Measurements from ENCODE around the gene SMIM41.

The SMIM41 gene

DNA sequence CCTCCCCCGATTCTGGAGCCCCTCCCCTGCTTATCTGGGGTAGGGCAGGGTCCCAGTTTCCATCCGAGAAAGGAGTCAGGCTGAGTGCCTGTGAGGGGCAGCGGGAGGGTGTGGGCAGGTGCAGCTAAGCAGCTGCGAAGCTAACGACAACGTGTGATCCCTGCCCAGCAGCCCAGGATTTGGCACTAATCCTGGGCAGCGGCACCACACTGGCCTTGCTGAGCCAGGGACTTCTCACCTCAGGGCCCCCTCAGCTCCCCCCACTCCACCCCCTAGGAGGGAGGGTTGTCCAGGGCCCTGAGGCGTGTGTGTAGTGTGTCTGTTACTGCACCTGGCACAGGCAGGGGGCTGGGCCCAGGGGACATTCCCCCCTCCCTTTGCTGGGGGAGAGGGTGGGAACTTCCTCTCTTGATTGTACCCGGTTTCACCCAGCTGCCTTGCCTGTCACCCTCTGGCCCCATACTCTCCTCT lies 1.8 kb downstream of the SMIM41 start:
- H3K4me1 Mint-ChIP-seq (ENCODE audit: low read depth) = peaks cover 26% of the 10 kb centered on the region
- H3K27ac Mint-ChIP-seq = no peak overlapping the region
- intact Hi-C loops (cut with micrococcal nuclease) = loop anchor here (5.0 kb wide), 1 partner anchor 41 kb away; no protein-coding TSS in a partner anchor
- peaks cover 31% of the 10 kb centered on the region for H3K36me3 Mint-ChIP-seq (ENCODE audit: low read depth)
- peaks cover 14% of the 10 kb centered on the region for H3K27me3 Mint-ChIP-seq
- H3K9me3 Mint-ChIP-seq = no peaks in the 10 kb centered on the region
- H3K4me3 Mint-ChIP-seq = no peak overlapping the region

DNA sequence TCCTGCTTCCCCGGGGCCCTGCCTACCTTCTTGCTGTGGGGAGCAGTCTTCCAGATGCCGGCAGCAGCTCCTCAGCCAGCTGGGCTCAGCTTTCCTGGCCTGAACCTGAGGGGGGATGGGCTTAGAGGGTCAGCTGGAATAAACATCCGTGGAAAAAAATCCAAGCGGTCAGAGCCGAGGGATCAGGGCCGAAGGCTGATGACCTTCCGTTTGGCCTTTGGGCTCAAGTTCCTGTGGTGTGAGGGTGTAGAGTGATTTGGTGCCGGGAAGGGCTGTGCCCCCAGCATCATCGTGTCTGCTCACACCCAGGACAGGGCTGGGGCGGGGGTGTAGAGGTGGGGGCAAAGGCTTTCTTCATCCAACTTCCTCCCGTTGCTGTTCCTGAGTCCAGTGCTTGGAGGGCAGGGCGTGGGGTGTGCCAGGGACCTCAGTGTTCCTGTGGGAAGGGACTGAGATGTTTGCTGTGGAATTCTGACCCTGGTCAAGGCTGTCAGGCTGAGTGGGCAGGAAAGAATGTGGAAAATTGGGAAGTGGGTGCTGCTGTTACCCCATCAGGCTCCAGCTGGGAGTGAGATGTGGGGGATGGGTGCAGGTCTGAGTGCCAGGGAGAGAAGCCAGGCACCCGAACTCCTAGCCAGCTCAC lies 2.6 kb downstream of the SMIM41 start:
- Mint-ChIP-seq H3K9me3 (no peaks in the 10 kb centered on the region), H3K36me3 (ENCODE audit: low read depth) (peaks cover 22% of the 10 kb centered on the region), H3K27me3 (peaks cover 21% of the 10 kb centered on the region), H3K4me3 (no peak overlapping the region), H3K27ac (no peak overlapping the region), H3K4me1 (ENCODE audit: low read depth) (peaks cover 26% of the 10 kb centered on the region)
- intact Hi-C loops (cut with micrococcal nuclease) = loop anchor here (5.0 kb wide), 1 partner anchor 40 kb away; no protein-coding TSS in a partner anchor

DNA sequence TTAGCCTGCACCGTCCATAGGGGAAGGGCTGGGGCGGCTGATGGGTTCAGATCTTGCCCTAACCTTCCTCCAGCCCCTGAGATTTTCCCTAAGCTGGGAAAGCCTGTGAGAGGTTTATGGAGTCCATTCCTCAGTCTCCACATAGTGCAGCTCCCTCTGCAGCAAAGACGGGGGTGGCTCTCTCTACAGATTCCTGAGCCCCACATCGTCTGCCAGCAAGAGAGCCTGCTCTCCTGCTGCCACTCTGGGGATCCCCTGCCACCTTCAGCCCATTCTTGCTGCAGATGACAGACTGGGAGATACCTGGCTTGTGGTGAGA lies 3.1 kb downstream of the SMIM41 start:
- intact Hi-C loops (cut with micrococcal nuclease) = loop anchor here (5.0 kb wide), 1 partner anchor 40 kb away; no protein-coding TSS in a partner anchor
- Mint-ChIP-seq H3K4me3 (no peak overlapping the region), H3K9me3 (no peaks in the 10 kb centered on the region), H3K36me3 (ENCODE audit: low read depth) (peaks cover 17% of the 10 kb centered on the region), H3K27me3 (peaks cover 25% of the 10 kb centered on the region), H3K4me1 (ENCODE audit: low read depth) (peaks cover 26% of the 10 kb centered on the region), H3K27ac (no peak overlapping the region)

DNA sequence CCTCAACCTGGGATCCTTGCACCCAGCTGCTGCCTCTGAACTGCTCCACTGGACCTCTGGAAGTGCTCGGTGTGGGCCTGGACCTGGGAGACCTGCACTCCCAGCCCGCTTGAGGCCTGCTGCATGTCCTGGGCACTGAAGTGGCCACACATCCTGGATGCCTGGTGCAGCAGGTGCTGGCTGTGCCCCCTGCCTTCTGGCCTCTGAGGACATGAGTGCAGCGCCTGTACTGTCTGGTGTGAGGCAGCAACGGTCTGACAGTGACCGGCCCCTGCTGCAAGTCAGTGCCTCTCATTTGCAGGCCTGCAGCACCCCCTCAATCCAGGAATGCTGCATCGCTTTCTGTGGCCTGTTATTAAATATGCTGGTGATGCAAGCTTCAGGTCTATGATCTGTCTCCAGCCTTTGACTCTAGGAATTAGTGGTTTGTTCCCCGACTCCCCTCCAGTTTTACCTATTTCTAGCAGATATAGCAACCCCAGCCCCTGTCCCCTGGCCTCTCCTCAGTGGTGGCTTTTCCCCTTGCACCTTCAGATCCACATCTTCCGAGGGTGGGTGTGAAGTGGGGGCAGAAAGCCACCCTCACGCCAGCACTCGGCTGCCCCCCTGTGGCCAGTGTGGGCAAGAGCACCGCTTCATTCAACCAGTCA lies 3.6 kb downstream of the SMIM41 start:
- no peak overlapping the region for H3K4me3 Mint-ChIP-seq
- peaks cover 12% of the 10 kb centered on the region for H3K36me3 Mint-ChIP-seq (ENCODE audit: low read depth)
- peaks cover 26% of the 10 kb centered on the region for H3K4me1 Mint-ChIP-seq (ENCODE audit: low read depth)
- intact Hi-C loops (cut with micrococcal nuclease) = loop anchor here (1.0 to 5.0 kb wide), 2 partner anchors 39 to 58 kb away; no protein-coding TSS in a partner anchor
- H3K27ac Mint-ChIP-seq = no peak overlapping the region
- peaks cover 29% of the 10 kb centered on the region for H3K27me3 Mint-ChIP-seq
- H3K9me3 Mint-ChIP-seq = no peaks in the 10 kb centered on the region

DNA sequence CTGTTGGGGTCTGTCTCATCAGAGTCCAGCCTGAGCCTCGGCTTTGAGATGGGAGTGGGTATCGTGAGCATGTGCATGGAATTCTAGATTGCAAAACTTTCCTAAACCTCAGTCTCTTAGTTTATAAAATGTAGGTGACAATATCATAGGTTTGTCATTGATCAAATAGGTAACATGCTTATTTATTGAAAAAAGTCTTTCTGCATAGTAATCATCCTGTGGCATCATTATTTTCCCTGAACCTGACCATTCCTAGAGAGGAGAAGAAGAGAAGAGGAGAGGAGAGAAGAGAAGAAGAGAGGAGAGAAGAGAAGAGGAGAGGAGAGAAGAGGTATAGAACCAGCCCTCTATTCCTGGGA lies 4.1 kb downstream of the SMIM41 start:
- Mint-ChIP-seq H3K36me3 (ENCODE audit: low read depth) (peaks cover 9% of the 10 kb centered on the region), H3K4me1 (ENCODE audit: low read depth) (peaks cover 26% of the 10 kb centered on the region), H3K4me3 (no peak overlapping the region), H3K9me3 (no peaks in the 10 kb centered on the region), H3K27ac (no peak overlapping the region), H3K27me3 (peaks cover 33% of the 10 kb centered on the region)
- intact Hi-C loops (cut with micrococcal nuclease) = loop anchor here (1.0 to 5.0 kb wide), 2 partner anchors 39 to 58 kb away; no protein-coding TSS in a partner anchor

DNA sequence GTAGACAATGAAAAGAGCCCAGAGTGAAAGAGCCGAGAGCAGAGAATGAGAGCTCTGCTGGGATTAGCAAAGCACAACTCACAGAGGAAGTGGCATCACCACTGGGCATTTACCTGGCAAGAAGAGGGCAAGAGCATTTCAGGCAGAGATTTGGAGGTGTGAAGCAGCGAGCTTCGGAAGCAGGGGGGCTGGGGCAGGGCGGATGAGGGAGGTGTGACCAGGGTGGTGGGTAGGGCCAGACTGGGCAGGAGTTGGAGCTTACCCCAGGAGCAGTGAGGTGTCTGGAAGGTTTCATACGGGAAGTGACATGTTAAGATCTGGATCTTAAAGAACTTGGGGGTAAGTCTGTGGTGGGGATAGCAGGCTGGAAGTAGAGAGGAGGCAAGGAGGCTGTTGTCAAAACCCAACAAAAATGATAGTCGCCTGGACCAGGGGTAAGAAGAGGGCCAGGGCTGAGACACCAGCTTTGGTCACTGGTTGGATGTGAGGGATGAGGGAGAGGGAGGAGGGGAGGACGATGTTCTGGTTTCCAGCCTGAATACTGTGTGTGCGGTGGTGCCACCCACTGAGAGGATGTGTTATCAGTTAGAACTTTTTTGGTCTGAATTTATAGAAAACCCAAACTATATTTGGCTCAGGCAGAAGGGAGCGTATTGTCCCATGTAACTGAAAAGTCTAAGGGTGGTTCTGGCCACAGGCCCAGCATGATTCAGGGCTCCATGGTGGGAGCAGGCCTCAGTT lies 5.2 kb downstream of the SMIM41 start:
- no peak overlapping the region for H3K4me3 Mint-ChIP-seq
- H3K9me3 Mint-ChIP-seq = no peaks in the 10 kb centered on the region
- no peak overlapping the region for H3K27ac Mint-ChIP-seq
- peaks cover 43% of the 10 kb centered on the region for H3K27me3 Mint-ChIP-seq
- H3K36me3 Mint-ChIP-seq (ENCODE audit: low read depth) = no peaks in the 10 kb centered on the region
- H3K4me1 Mint-ChIP-seq (ENCODE audit: low read depth) = peaks cover 26% of the 10 kb centered on the region
- intact Hi-C loops (cut with micrococcal nuclease) = loop anchor here (5.0 kb wide), 1 partner anchor 38 kb away; no protein-coding TSS in a partner anchor

DNA sequence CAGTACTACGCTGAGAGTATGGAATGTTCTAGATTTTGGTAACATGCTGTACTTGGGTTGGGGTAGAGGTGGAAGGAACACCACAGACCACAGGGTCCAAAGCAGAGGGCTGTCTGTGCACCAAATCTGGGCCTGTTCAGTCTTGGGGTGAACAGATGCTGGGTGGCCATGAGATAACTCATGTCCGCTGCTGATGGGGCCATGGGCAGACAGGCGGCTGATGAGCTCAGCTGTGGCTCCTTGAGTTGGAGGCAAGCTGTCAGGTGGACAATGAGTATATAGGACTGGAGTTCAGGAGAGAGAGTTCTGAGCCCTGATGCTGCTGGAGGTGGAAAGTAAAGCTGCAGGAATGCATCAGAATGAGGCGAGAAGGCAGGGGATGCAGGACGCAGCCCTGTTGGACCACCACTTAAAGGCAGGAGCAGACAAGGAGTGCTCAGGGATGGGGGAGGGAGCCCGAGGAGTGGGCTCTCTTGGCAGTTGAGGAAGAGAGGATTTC lies 6.2 kb downstream of the SMIM41 start:
- H3K27me3 Mint-ChIP-seq = peaks cover 52% of the 10 kb centered on the region
- no peak overlapping the region for H3K27ac Mint-ChIP-seq
- peaks cover 23% of the 10 kb centered on the region for H3K4me1 Mint-ChIP-seq (ENCODE audit: low read depth)
- H3K36me3 Mint-ChIP-seq (ENCODE audit: low read depth) = no peaks in the 10 kb centered on the region
- intact Hi-C loops (cut with micrococcal nuclease) = no loop called here
- no peak overlapping the region for H3K4me3 Mint-ChIP-seq
- H3K9me3 Mint-ChIP-seq = no peaks in the 10 kb centered on the region

DNA sequence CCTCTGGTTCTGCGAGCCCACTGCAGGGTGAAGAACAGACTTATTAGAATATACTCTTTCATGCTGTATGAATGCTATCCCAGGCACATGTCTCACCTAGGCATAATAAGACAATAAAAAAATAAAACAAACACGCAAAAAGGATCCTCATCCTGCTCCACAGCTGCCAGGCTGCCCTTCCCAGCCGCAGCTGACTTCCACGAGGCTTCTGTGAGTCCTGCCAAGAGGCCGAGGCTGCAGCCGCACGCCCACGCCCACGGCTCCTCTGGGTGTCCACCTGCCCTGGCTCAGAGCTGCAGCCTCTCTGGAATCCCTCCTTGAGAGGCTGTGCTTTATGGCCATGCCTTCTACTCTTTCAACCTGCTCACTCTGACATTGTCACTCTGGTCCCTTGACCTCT lies 6.9 kb downstream of the SMIM41 start:
- intact Hi-C loops (cut with micrococcal nuclease) = no loop called here
- H3K27me3 Mint-ChIP-seq = peaks cover 58% of the 10 kb centered on the region
- H3K9me3 Mint-ChIP-seq = no peaks in the 10 kb centered on the region
- no peak overlapping the region for H3K4me3 Mint-ChIP-seq
- no peaks in the 10 kb centered on the region for H3K36me3 Mint-ChIP-seq (ENCODE audit: low read depth)
- H3K27ac Mint-ChIP-seq = no peak overlapping the region
- H3K4me1 Mint-ChIP-seq (ENCODE audit: low read depth) = peaks cover 19% of the 10 kb centered on the region

DNA sequence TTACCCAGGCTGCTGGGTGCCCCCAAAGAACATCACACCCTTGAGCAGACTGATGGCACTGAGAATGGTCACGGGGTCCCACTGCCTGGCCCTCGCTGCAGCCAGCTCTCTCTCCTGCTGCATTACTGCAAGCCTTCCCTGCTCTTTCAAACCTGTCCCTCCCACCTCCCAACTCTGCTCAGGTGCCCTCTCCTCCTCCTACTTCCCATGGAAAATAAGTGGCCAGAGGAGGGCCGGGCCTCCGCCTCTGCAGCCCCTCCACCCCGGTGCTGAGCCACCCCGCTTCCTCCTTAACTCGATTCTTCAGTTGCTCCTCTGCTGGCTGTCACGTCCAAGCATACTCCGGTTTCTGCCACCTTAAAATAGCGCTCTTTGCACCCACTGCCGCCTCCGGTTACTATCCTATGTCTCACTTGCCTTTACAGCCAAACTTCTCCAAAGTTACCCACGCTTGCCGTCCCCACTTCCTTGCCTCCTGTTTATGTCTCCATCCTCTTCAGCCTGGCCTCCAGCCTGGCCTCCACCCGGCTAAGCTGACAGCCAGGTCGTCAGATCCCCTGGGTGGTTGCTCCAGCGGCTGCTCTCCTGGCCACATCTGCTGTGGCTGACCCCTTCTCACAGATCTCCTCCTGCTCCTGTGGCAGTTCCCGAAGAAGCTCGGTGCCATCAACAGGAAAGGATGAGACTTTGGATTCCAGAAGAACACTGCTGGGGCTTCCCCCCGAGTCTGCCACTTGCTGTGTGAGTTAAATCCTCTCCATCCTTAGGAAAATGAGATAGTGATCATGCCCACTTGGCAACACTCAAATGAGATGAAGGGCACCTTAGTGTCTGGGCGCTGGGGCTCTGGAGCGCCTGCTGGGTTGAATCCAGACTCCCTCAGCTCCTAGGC lies 7.7 kb downstream of the SMIM41 start:
- Mint-ChIP-seq H3K36me3 (ENCODE audit: low read depth) (no peaks in the 10 kb centered on the region), H3K27ac (no peak overlapping the region), H3K27me3 (peaks cover 63% of the 10 kb centered on the region), H3K9me3 (no peaks in the 10 kb centered on the region), H3K4me3 (no peak overlapping the region), H3K4me1 (ENCODE audit: low read depth) (peaks cover 10% of the 10 kb centered on the region)
- intact Hi-C loops (cut with micrococcal nuclease) = no loop called here

DNA sequence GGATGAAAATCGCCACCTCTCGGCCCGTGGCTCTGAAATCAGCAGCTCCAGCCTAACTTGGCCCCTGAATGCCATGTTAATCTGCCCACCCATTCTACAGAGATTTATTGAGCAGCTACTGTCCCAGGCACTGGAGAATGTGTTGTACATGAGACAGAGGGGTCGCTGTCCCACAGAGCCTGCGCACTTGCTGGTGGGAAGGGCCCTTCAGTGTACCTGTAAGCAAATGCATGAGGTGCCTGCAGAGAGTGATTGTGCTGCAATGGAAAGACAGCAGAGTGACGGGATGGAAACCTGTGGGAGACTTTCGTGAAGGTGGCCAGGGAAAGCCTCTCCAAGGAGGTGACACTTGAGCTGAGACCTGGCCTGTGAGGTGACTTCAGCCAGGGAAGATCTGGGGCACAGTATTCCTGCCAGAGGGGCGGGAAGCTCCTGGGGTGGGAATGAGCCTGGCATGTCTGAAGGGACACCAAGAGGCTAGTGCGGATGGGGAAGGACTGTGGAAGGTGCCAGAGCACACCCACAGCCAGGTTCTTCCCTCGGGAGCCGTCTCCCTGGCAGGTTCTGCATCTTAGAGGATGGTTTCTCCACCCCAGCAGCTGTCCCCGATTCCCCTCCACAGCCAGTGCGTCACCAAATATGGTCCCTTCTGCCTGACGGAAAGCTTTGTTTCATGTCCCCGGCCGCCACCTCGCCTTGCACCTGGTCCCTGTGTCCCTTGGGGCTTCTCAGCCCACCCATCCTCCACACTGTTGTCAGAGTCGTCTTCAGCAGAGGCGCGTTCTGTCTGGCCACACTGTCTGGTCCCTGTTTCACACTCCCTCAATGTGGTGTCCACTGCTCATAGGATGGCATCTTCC lies 8.7 kb downstream of the SMIM41 start:
- no peak overlapping the region for H3K4me3 Mint-ChIP-seq
- no peaks in the 10 kb centered on the region for H3K9me3 Mint-ChIP-seq
- no peak overlapping the region for H3K27ac Mint-ChIP-seq
- intact Hi-C loops (cut with micrococcal nuclease) = no loop called here
- H3K4me1 Mint-ChIP-seq (ENCODE audit: low read depth) = peaks cover 5% of the 10 kb centered on the region
- H3K36me3 Mint-ChIP-seq (ENCODE audit: low read depth) = no peaks in the 10 kb centered on the region
- H3K27me3 Mint-ChIP-seq = peaks cover 64% of the 10 kb centered on the region

GRCh38 chr12:52089491-52089890 lies 10.0 kb downstream of the SMIM41 start:
- H3K4me3 Mint-ChIP-seq = no peak overlapping the region
- H3K9me3 Mint-ChIP-seq = no peaks in the 10 kb centered on the region
- no peaks in the 10 kb centered on the region for H3K4me1 Mint-ChIP-seq (ENCODE audit: low read depth)
- H3K27me3 Mint-ChIP-seq = peaks cover 63% of the 10 kb centered on the region
- intact Hi-C loops (cut with micrococcal nuclease) = no loop called here
- no peak overlapping the region for H3K27ac Mint-ChIP-seq
- no peaks in the 10 kb centered on the region for H3K36me3 Mint-ChIP-seq (ENCODE audit: low read depth)

GRCh38 chr12:52090291-52090690 lies 10.8 kb downstream of the SMIM41 start:
- intact Hi-C loops (cut with micrococcal nuclease) = no loop called here
- peaks cover 65% of the 10 kb centered on the region for H3K27me3 Mint-ChIP-seq

GRCh38 chr12:52091061-52091460 lies 11.6 kb downstream of the SMIM41 start:
- H3K4me1 Mint-ChIP-seq (ENCODE audit: low read depth) = no peaks in the 10 kb centered on the region
- H3K4me3 Mint-ChIP-seq = no peak overlapping the region
- H3K9me3 Mint-ChIP-seq = no peaks in the 10 kb centered on the region
- intact Hi-C loops (cut with micrococcal nuclease) = no loop called here
- no peak overlapping the region for H3K27ac Mint-ChIP-seq
- no peaks in the 10 kb centered on the region for H3K36me3 Mint-ChIP-seq (ENCODE audit: low read depth)
- peaks cover 60% of the 10 kb centered on the region for H3K27me3 Mint-ChIP-seq

More at GRCh38 chr12:52090291-52090690, 10.8 kb downstream of the SMIM41 start:
- H3K4me1 Mint-ChIP-seq (ENCODE audit: low read depth) = no peaks in the 10 kb centered on the region
- no peaks in the 10 kb centered on the region for H3K9me3 Mint-ChIP-seq
- H3K27ac Mint-ChIP-seq = no peak overlapping the region
- no peak overlapping the region for H3K4me3 Mint-ChIP-seq
- no peaks in the 10 kb centered on the region for H3K36me3 Mint-ChIP-seq (ENCODE audit: low read depth)

Measured in dendritic cell treated with granulocyte-macrophage colony-stimulating factor and Interleukin-4, amounts not matched to agents 40 ng/mL and 50 ng/mL, for 4 days (primary cell).